K562 (cell line): ENCODE results near the gene PAFAH1B1.

ENCODE experiments used
- MAX ChIP-seq: sonication (generic); formaldehyde crosslinking; IDR thresholded peaks from 2 replicates; pipeline ENCODE4 v1.9.0; 2022; ENCODE audit warnings: mild to moderate bottlenecking, missing genetic modification reagents
- RBFOX2 ChIP-seq: fragments of 200-400 bp; formaldehyde crosslinking; IDR thresholded peaks from 2 replicates; pipeline ENCODE4 v1.6.1; 2017; ENCODE audit warnings: low read depth, mild to moderate bottlenecking, low read length, moderate library complexity
- TARDBP ChIP-seq: fragments of 450-650 bp; IDR thresholded peaks from 2 replicates; pipeline ENCODE4 v1.6.1; 2016
- TF ChIP-seq, protein P1 (sequence below): fragments of 450-650 bp; IDR thresholded peaks from 2 replicates; pipeline ENCODE4 v1.6.1; 2016; ENCODE audit warnings: missing biosample characterization, missing genetic modification characterization

DNA sequence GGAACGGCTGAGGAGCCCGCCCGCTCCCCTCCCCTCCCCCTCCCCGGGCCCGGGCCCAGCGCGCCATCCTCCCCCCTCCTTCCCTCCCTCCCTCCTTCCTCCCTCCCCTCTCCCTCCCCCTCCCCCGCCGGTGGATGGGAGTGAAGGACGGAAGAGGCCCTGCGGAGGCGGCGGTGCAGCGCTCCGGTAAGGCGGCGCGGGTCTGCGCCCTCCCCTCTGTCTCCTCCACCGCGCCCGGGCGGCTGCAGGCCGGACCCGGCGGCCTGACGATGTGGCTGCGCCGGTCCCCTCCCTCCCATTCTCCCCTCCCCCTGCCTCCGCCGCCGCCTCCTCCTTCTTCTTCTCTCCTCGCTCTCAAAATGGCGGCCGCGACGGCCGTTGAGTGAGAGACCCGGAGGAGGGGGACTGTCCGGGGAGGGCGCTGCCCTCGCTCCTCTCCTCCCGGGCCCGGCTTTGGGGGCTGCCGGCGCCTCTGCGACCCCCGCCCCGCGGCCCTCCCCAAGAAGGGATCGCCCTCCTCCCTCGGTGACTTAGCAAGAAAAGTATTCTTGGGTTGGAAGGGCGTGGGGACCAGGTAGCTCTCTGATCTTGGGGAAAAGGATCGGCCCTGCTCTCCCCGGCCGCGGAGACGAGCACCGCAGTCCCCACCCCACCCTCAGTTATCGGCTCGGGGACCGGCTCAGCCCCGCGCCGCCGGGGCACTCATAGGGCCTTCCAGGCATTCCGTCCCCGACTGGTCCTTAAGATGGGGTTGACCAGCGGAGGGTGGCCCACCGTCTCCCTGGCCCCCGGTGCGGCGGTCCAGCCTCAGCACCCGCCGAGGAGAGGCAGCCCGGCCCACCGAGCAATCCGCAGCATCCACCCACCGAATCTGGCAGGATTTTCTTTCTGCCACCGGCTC, 617 bp downstream of the PAFAH1B1 start:
- TF ChIP-seq, protein P1, sequence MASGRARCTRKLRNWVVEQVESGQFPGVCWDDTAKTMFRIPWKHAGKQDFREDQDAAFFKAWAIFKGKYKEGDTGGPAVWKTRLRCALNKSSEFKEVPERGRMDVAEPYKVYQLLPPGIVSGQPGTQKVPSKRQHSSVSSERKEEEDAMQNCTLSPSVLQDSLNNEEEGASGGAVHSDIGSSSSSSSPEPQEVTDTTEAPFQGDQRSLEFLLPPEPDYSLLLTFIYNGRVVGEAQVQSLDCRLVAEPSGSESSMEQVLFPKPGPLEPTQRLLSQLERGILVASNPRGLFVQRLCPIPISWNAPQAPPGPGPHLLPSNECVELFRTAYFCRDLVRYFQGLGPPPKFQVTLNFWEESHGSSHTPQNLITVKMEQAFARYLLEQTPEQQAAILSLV: no peak
- peak; percentile 52; the same call in 1 of the 2 replicates for TF ChIP-seq RBFOX2
- TF ChIP-seq MAX (CRISPR knock-in tag): no peak
- TF ChIP-seq TARDBP: no peak
